Neural cell (in vitro differentiated cells): ENCODE data around the gene SRP54. TPM values are rescaled to one million over a fixed set of nuclear protein-coding genes. Genes with fewer than 3 reads are reported as not detected.

Experiments used
- H2AFZ ChIP-seq: fragments of 200-600, 300-800 bp; sonication (generic), shearing (Covaris generic); 2 replicates; pipeline ENCODE4 v1.6.0; 2014; ENCODE audit warnings: low read depth, mild to moderate bottlenecking, antibody characterized with exemption, low read length, moderate library complexity
- H3F3A ChIP-seq: fragments of 200-600 bp; shearing (Covaris generic); 2 replicates; pipeline ENCODE4 v1.6.1; 2016; ENCODE audit warnings: mild to moderate bottlenecking, moderate library complexity, mixed read lengths, antibody characterized with exemption, low read length; ENCODE audit not compliant: insufficient read depth, poor library complexity, severe bottlenecking
- H3K27ac ChIP-seq: fragments of 200-600, 300-800 bp; sonication (generic), shearing (Covaris generic); 2 replicates; pipeline ENCODE4 v1.5.1; 2014; ENCODE audit warnings: mild to moderate bottlenecking, low read length, moderate library complexity
- H3K27me3 ChIP-seq: fragments of 300-800, 200-600 bp; sonication (generic), shearing (Covaris generic); 2 replicates; pipeline ENCODE4 v1.6.0; 2014; ENCODE audit warnings: mild to moderate bottlenecking, low read depth, low read length, moderate library complexity; ENCODE audit not compliant: insufficient read depth
- H3K36me3 ChIP-seq: fragments of 300-800, 200-600 bp; sonication (generic), shearing (Covaris generic); 2 replicates; pipeline ENCODE4 v1.5.1; 2014; ENCODE audit warnings: mild to moderate bottlenecking, antibody characterized with exemption, low read length, moderate library complexity; ENCODE audit not compliant: insufficient read depth
- H3K4me2 ChIP-seq: fragments of 300-800, 200-600 bp; sonication (generic), shearing (Covaris generic); 2 replicates; pipeline ENCODE4 v1.6.0; 2014; ENCODE audit warnings: mild to moderate bottlenecking, low read length
- H3K4me3 ChIP-seq: fragments of 300-800, 200-600 bp; sonication (generic), shearing (Covaris generic); 2 replicates; pipeline ENCODE4 v1.5.1; 2014; ENCODE audit warnings: mild to moderate bottlenecking, low read length, moderate library complexity
- H3K79me2 ChIP-seq: fragments of 200-600 bp; shearing (Covaris generic); replicated peaks from 2 replicates; pipeline ENCODE4 v1.6.0; 2014; ENCODE audit warnings: mild to moderate bottlenecking, low read length, moderate library complexity; ENCODE audit not compliant: insufficient read depth
- H3K9ac ChIP-seq: fragments of 300-800, 200-600 bp; sonication (generic), shearing (Covaris generic); 2 replicates; pipeline ENCODE4 v1.6.1; 2016; ENCODE audit warnings: mild to moderate bottlenecking, low read length, mixed read lengths
- H3K9me2 ChIP-seq: fragments of 200-600 bp; shearing (Covaris generic); 2 replicates; pipeline ENCODE4 v1.6.1; 2016; ENCODE audit warnings: mild to moderate bottlenecking, low read length, mixed read lengths; ENCODE audit not compliant: insufficient read depth
- H3K9me3 ChIP-seq: fragments of 200-600, 300-800 bp; sonication (generic), shearing (Covaris generic); 2 replicates; pipeline ENCODE4 v1.6.1; 2016; ENCODE audit warnings: mild to moderate bottlenecking, mixed run types, low read length, moderate library complexity, mixed read lengths
- H4K20me1 ChIP-seq: fragments of 200-600 bp; shearing (Covaris generic); 2 replicates; pipeline ENCODE4 v1.6.1; 2016; ENCODE audit warnings: mild to moderate bottlenecking, mixed run types; ENCODE audit not compliant: insufficient read depth
- EP300 ChIP-seq: fragments of 450-650 bp; conservative IDR thresholded peaks from 2 replicates; pipeline ENCODE4 v1.6.1; 2014; ENCODE audit warnings: antibody characterized with exemption, mild to moderate bottlenecking, moderate library complexity; ENCODE audit not compliant: poor library complexity, severe bottlenecking
- EZH2 ChIP-seq: fragments of 200-600, 300-800 bp; shearing (Covaris generic), sonication (generic); IDR thresholded peaks from 2 replicates; pipeline ENCODE4 v1.6.1; 2014; ENCODE audit warnings: antibody characterized with exemption, low read length, borderline replicate concordance, mild to moderate bottlenecking; ENCODE audit not compliant: insufficient read depth, poor library complexity, severe bottlenecking
- MXI1 ChIP-seq: fragments of 450-650 bp; conservative IDR thresholded peaks from 2 replicates; pipeline ENCODE4 v1.6.1; 2014; ENCODE audit warnings: antibody characterized with exemption, mild to moderate bottlenecking; ENCODE audit not compliant: poor library complexity, severe bottlenecking
- POLR2AphosphoS5 ChIP-seq: IDR thresholded peaks from 2 replicates; pipeline ENCODE4 v1.6.1; 2012
- RAD21 ChIP-seq: fragments of 450-650 bp; conservative IDR thresholded peaks from 2 replicates; pipeline ENCODE4 v1.6.1; 2014; ENCODE audit warnings: antibody characterized with exemption, mild to moderate bottlenecking, moderate library complexity
- SMC3 ChIP-seq: fragments of 450-650 bp; conservative IDR thresholded peaks from 2 replicates; pipeline ENCODE4 v1.6.1; 2014; ENCODE audit warnings: antibody characterized with exemption, mild to moderate bottlenecking, moderate library complexity; ENCODE audit not compliant: poor library complexity
- TAF1 ChIP-seq: IDR thresholded peaks from 2 replicates; pipeline ENCODE4 v1.6.1; 2012; ENCODE audit warnings: low read depth
- polyA plus RNA-seq: library from polyadenylated mRNA; depleted of rRNA; stranded (reverse); fragments of >200 nt; gene quantifications from 2 replicates; pipeline ENCODE4 v1.2.3, GENCODE V29; 2014
- TF ChIP-seq, protein P1 (sequence below): IDR thresholded peaks from 2 replicates; pipeline ENCODE4 v1.6.1; 2012; ENCODE audit warnings: borderline replicate concordance
- TF ChIP-seq, protein P2 (sequence below): fragments of 450-650 bp; IDR thresholded peaks from 2 replicates; pipeline ENCODE4 v1.5.1; 2014; ENCODE audit warnings: antibody characterized with exemption, mild to moderate bottlenecking, moderate library complexity; ENCODE audit not compliant: poor library complexity, severe bottlenecking

SRP54 gene
- polyA plus RNA-seq, 1 donor from 2014 or later, result 110 TPM

DNA sequence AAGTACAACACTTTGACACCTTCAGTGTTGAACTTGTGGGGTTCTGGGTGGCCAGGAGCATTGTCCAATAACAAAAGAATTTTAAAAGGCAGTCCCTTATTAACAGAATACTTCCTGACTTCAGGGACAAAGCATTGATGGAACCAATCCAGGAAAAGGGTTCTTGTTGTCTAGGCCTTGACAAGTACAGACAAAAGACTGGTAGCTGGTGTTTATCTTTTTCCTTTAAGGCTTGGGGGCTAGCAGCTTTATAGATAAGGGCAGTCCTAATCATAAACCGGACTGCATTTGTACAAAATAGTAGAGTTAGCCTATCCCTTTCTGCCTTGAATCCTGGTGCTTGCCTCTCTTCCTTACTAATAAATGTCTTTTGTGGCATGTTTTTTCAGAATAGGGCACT is 90.7 kb downstream of the SRP54 start:
- Histone ChIP-seq H3K4me3 (no peak overlapping the region), H3K9me3 (no peaks in the 10 kb centered on the region), H3K4me2 (no peak overlapping the region)

DNA sequence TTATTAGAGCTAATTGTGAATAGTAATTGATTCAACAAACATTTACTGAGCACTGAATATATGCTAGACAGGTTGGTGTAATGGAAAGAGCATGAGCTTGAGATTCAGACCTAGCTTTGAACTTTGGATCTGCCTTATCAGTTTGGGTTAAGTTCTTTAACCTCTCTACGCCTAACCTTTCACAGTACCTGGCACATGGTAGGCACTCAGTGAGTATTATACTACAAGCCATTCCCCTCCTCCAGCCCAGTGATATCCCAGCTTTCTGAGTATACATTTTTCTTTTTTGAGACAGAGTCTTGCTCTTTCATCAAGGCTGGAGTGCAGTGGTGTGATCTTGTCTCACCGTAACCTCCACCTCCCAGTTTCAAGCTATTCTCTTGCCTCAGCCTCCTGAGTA is 95.3 kb downstream of the SRP54 start:
- no peak overlapping the region for H3K4me2 ChIP-seq
- TF ChIP-seq, protein P1, sequence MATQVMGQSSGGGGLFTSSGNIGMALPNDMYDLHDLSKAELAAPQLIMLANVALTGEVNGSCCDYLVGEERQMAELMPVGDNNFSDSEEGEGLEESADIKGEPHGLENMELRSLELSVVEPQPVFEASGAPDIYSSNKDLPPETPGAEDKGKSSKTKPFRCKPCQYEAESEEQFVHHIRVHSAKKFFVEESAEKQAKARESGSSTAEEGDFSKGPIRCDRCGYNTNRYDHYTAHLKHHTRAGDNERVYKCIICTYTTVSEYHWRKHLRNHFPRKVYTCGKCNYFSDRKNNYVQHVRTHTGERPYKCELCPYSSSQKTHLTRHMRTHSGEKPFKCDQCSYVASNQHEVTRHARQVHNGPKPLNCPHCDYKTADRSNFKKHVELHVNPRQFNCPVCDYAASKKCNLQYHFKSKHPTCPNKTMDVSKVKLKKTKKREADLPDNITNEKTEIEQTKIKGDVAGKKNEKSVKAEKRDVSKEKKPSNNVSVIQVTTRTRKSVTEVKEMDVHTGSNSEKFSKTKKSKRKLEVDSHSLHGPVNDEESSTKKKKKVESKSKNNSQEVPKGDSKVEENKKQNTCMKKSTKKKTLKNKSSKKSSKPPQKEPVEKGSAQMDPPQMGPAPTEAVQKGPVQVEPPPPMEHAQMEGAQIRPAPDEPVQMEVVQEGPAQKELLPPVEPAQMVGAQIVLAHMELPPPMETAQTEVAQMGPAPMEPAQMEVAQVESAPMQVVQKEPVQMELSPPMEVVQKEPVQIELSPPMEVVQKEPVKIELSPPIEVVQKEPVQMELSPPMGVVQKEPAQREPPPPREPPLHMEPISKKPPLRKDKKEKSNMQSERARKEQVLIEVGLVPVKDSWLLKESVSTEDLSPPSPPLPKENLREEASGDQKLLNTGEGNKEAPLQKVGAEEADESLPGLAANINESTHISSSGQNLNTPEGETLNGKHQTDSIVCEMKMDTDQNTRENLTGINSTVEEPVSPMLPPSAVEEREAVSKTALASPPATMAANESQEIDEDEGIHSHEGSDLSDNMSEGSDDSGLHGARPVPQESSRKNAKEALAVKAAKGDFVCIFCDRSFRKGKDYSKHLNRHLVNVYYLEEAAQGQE, result no peak
- no peak for TF ChIP-seq EP300
- no peak for TF ChIP-seq MXI1
- TF ChIP-seq RAD21, result no peak
- TF ChIP-seq EZH2, result no peak
- TF ChIP-seq POLR2AphosphoS5, result no peak
- TF ChIP-seq, protein P2, sequence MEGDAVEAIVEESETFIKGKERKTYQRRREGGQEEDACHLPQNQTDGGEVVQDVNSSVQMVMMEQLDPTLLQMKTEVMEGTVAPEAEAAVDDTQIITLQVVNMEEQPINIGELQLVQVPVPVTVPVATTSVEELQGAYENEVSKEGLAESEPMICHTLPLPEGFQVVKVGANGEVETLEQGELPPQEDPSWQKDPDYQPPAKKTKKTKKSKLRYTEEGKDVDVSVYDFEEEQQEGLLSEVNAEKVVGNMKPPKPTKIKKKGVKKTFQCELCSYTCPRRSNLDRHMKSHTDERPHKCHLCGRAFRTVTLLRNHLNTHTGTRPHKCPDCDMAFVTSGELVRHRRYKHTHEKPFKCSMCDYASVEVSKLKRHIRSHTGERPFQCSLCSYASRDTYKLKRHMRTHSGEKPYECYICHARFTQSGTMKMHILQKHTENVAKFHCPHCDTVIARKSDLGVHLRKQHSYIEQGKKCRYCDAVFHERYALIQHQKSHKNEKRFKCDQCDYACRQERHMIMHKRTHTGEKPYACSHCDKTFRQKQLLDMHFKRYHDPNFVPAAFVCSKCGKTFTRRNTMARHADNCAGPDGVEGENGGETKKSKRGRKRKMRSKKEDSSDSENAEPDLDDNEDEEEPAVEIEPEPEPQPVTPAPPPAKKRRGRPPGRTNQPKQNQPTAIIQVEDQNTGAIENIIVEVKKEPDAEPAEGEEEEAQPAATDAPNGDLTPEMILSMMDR, result no peak
- no peak for TF ChIP-seq SMC3
- no peak for TF ChIP-seq TAF1
- no peaks in the 10 kb centered on the region for H4K20me1 ChIP-seq
- no peak overlapping the region for H3K9ac ChIP-seq
- no peaks in the 10 kb centered on the region for H3K36me3 ChIP-seq
- H3K9me3 ChIP-seq, result no peaks in the 10 kb centered on the region
- H3K4me3 ChIP-seq, result no peak overlapping the region
- no peaks in the 10 kb centered on the region for H3K9me2 ChIP-seq
- H3K79me2 ChIP-seq, result no peaks in the 10 kb centered on the region
- H3K27me3 ChIP-seq, result no peaks in the 10 kb centered on the region
- no peaks in the 10 kb centered on the region for H3F3A ChIP-seq
- H2AFZ ChIP-seq, result no peak overlapping the region
- H3K27ac ChIP-seq, result no peak overlapping the region

More for the DNA sequence above, 90.7 kb downstream of the SRP54 start:
- TF ChIP-seq, protein P2, result no peak
- no peak for TF ChIP-seq TAF1
- no peaks in the 10 kb centered on the region for H3K27me3 ChIP-seq
- no peaks in the 10 kb centered on the region for H3K79me2 ChIP-seq
- H3K9me2 ChIP-seq, result no peaks in the 10 kb centered on the region
- H4K20me1 ChIP-seq, result no peaks in the 10 kb centered on the region
- no peaks in the 10 kb centered on the region for H3K36me3 ChIP-seq
- no peaks in the 10 kb centered on the region for H3F3A ChIP-seq
- no peak overlapping the region for H3K9ac ChIP-seq
- H3K27ac ChIP-seq, result no peak overlapping the region
- no peak overlapping the region for H2AFZ ChIP-seq

Other genes with a start within 250 kb of the SRP54 start
- 10.4 and 18.1 TPM in 2 replicates for gene BAZ1A, start 107.6 kb upstream of the SRP54 start, polyA plus RNA-seq
- gene FAM177A1, start 63.3 kb downstream of the SRP54 start, polyA plus RNA-seq, result 76.1 and 124 TPM in 2 replicates
- gene PPP2R3C, start 139.0 kb downstream of the SRP54 start, polyA plus RNA-seq, result 75.7 and 91.4 TPM in 2 replicates
- 26.8 and 35.4 TPM in 2 replicates for gene PRORP, start 139.6 kb downstream of the SRP54 start, polyA plus RNA-seq